Neural cell (in vitro differentiated cells): Measurements from ENCODE around the gene CACNB2.

Source experiments
- EP300 ChIP-seq: fragments of 450-650 bp; conservative IDR thresholded peaks from 2 replicates; pipeline ENCODE4 v1.6.1; 2014; ENCODE audit warnings: antibody characterized with exemption, mild to moderate bottlenecking, moderate library complexity; ENCODE audit not compliant: poor library complexity, severe bottlenecking
- EZH2 ChIP-seq: fragments of 200-600, 300-800 bp; shearing (Covaris generic), sonication (generic); IDR thresholded peaks from 2 replicates; pipeline ENCODE4 v1.6.1; 2014; ENCODE audit warnings: antibody characterized with exemption, low read length, borderline replicate concordance, mild to moderate bottlenecking; ENCODE audit not compliant: insufficient read depth, poor library complexity, severe bottlenecking
- MXI1 ChIP-seq: fragments of 450-650 bp; conservative IDR thresholded peaks from 2 replicates; pipeline ENCODE4 v1.6.1; 2014; ENCODE audit warnings: antibody characterized with exemption, mild to moderate bottlenecking; ENCODE audit not compliant: poor library complexity, severe bottlenecking
- POLR2AphosphoS5 ChIP-seq: IDR thresholded peaks from 2 replicates; pipeline ENCODE4 v1.6.1; 2012
- RAD21 ChIP-seq: fragments of 450-650 bp; conservative IDR thresholded peaks from 2 replicates; pipeline ENCODE4 v1.6.1; 2014; ENCODE audit warnings: antibody characterized with exemption, mild to moderate bottlenecking, moderate library complexity
- SMC3 ChIP-seq: fragments of 450-650 bp; conservative IDR thresholded peaks from 2 replicates; pipeline ENCODE4 v1.6.1; 2014; ENCODE audit warnings: antibody characterized with exemption, mild to moderate bottlenecking, moderate library complexity; ENCODE audit not compliant: poor library complexity
- TAF1 ChIP-seq: IDR thresholded peaks from 2 replicates; pipeline ENCODE4 v1.6.1; 2012; ENCODE audit warnings: low read depth
- TF ChIP-seq, protein P1 (sequence below): fragments of 450-650 bp; IDR thresholded peaks from 2 replicates; pipeline ENCODE4 v1.5.1; 2014; ENCODE audit warnings: antibody characterized with exemption, mild to moderate bottlenecking, moderate library complexity; ENCODE audit not compliant: poor library complexity, severe bottlenecking
- TF ChIP-seq, protein P2 (sequence below): IDR thresholded peaks from 2 replicates; pipeline ENCODE4 v1.6.1; 2012; ENCODE audit warnings: borderline replicate concordance

DNA sequence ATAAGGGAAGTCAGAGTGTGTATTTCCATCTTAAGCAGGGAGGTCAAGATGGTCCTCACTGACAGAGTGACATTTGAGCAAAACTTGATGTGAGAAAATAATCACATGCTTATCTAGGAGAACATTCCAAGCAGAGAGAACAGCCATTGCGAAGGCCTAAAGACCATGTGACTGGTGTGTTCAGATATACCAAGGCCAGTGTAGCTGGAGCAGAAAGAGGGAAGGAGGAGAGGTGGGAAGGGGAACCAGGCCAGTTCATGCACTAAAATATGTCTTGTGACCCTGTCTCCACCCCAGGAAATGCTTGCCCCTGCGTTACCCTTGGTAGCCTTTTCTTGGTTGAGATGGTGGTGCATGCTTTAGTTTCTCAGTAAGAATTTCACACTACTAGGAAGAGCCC lies 77.4 kb downstream of the CACNB2 start:
- TF ChIP-seq, protein P1, sequence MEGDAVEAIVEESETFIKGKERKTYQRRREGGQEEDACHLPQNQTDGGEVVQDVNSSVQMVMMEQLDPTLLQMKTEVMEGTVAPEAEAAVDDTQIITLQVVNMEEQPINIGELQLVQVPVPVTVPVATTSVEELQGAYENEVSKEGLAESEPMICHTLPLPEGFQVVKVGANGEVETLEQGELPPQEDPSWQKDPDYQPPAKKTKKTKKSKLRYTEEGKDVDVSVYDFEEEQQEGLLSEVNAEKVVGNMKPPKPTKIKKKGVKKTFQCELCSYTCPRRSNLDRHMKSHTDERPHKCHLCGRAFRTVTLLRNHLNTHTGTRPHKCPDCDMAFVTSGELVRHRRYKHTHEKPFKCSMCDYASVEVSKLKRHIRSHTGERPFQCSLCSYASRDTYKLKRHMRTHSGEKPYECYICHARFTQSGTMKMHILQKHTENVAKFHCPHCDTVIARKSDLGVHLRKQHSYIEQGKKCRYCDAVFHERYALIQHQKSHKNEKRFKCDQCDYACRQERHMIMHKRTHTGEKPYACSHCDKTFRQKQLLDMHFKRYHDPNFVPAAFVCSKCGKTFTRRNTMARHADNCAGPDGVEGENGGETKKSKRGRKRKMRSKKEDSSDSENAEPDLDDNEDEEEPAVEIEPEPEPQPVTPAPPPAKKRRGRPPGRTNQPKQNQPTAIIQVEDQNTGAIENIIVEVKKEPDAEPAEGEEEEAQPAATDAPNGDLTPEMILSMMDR, result no peak
- TF ChIP-seq EZH2, result no peak
- no peak for TF ChIP-seq EP300
- no peak for TF ChIP-seq TAF1
- TF ChIP-seq POLR2AphosphoS5, result no peak
- TF ChIP-seq RAD21, result no peak
- no peak for TF ChIP-seq MXI1
- TF ChIP-seq SMC3, result no peak
- TF ChIP-seq, protein P2, sequence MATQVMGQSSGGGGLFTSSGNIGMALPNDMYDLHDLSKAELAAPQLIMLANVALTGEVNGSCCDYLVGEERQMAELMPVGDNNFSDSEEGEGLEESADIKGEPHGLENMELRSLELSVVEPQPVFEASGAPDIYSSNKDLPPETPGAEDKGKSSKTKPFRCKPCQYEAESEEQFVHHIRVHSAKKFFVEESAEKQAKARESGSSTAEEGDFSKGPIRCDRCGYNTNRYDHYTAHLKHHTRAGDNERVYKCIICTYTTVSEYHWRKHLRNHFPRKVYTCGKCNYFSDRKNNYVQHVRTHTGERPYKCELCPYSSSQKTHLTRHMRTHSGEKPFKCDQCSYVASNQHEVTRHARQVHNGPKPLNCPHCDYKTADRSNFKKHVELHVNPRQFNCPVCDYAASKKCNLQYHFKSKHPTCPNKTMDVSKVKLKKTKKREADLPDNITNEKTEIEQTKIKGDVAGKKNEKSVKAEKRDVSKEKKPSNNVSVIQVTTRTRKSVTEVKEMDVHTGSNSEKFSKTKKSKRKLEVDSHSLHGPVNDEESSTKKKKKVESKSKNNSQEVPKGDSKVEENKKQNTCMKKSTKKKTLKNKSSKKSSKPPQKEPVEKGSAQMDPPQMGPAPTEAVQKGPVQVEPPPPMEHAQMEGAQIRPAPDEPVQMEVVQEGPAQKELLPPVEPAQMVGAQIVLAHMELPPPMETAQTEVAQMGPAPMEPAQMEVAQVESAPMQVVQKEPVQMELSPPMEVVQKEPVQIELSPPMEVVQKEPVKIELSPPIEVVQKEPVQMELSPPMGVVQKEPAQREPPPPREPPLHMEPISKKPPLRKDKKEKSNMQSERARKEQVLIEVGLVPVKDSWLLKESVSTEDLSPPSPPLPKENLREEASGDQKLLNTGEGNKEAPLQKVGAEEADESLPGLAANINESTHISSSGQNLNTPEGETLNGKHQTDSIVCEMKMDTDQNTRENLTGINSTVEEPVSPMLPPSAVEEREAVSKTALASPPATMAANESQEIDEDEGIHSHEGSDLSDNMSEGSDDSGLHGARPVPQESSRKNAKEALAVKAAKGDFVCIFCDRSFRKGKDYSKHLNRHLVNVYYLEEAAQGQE, result no peak
